GM19372 (cell line): ENCODE measurements around the gene CBL.
"Not testable (repeated sequence)": the region's sequence is repeated elsewhere in the genome, so short reads cannot be mapped to it uniquely, and the experiment has no call there.

Experiments
- ATAC-seq: cut with Tn5 transposase; IDR thresholded peaks from one replicate; pipeline ENCODE4 v1.9.1; 2021; ENCODE audit warnings: mild to moderate bottlenecking, low read depth, moderate library complexity; ENCODE audit not compliant: unreplicated experiment

CBL gene

GRCh38 chr11:119205574-119206510 is at the start of gene CBL:
Gene CBL, plus strand, starts transcription at chr11:119206339. Its CDS starts 79 bp downstream, at chr11:119206418.
- ATAC-seq = peak; percentile 72

DNA sequence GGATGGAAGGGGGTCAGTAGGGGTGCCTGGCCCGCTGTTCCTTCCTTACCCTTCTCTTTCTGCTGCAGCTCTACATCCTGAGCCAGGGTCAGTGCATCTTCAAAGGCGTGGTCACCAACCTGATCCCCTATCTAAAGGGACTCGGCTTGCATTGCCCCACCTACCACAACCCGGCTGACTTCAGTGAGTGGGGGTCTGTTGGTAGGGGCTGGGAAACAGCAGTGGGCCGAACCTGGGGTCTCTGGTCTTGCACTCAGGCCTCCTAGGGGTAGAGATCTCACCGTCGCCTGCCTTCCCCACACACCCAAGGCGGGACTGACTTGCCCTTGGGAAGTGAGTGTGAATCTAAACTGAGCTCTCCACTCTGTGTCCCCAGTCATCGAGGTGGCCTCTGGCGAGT is 49.6 kb upstream of the CBL start:
- ATAC-seq = no peak

DNA sequence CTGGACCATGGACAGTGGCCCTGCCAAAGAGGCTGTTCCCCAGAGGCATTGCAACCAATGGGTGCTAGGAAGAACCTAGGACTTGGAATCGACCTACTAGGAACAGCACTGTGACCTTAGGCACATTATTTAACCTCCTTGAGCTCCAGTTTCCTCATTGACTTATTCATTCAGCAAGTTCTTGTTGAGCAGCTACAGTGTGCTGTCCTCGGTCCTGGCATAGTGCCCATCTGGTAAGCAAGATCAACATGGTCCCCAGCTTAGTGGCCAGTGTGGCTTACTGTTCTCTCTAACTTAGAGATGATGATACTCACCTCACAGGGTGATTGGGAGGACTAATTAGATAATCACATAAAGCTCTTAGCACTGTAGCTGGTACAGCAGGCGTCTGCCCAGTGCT is 49.1 kb upstream of the CBL start:
- ATAC-seq = no peak

DNA sequence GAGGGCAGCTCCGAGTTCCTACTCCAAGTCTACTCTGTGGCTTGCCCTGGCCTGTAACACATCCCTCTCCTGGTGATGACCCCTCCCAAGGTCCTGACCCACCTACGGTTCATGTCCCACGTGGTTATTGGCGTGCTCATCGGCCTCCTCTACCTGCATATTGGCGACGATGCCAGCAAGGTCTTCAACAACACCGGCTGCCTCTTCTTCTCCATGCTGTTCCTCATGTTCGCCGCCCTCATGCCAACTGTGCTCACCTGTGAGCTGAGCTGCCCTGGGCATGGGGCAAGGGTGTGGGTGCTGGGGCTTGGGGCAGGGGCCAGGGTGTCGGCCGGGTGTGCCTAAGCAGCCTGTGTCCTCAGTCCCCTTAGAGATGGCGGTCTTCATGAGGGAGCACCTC is 47.7 kb upstream of the CBL start:
- ATAC-seq = no peak

DNA sequence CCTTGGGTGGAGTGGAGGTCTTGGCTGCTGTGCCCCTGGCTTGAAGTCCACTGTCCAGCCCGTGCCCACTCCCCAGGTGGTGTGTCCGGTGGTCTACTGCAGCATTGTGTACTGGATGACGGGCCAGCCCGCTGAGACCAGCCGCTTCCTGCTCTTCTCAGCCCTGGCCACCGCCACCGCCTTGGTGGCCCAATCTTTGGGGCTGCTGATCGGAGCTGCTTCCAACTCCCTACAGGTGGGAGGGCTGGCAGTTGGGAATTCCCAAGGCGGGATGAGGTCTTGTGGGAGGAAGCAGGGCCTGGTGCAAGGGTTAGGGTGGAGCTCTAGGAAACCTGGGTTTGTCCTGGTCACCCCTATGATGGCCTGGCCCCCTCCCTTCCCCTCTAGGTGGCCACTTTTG is 46.0 kb upstream of the CBL start:
- no peak for ATAC-seq

- ATAC-seq = no peak
These were observed 44.3 kb upstream of the CBL start for GRCh38 chr11:119161871-119162270.

GRCh38 chr11:119166368-119167076 is 39.6 kb upstream of the CBL start:
- no peak for ATAC-seq

DNA sequence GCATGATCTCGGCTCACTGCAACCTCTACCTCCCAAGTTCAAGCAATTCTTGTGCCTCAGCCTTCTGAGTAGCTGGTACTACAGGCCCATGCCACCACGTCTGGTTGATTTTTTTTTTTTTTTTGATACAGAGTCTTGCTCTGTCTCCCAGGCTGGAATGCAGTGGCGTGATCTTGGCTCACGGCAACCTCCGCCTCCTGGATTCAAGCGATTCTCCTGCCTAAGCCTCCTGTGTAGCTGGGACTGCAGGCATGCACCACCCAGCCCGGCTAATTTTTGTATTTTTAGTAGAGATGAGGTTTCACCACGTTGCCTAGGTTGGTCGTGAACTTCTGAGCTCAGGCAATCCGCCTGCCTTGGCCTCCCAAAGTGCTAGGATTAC is 39.1 kb upstream of the CBL start:
- not testable (repeated sequence) for ATAC-seq

- no peak for ATAC-seq
These were observed 38.2 kb upstream of the CBL start for GRCh38 chr11:119167933-119168332.

- peak; percentile 75 for ATAC-seq
These were observed 37.5 kb upstream of the CBL start, which contains the start of gene NLRX1 for GRCh38 chr11:119168471-119169281. Gene NLRX1, plus strand, starts transcription at chr11:119168725. Its CDS starts 2,679 bp downstream, at chr11:119171404.

GRCh38 chr11:119169282-119169719 is 36.8 kb upstream of the CBL start:
- peak; percentile 13 for ATAC-seq

GRCh38 chr11:119172513-119172912 is 33.6 kb upstream of the CBL start:
- ATAC-seq = no peak

- ATAC-seq = no peak
These were observed 32.7 kb upstream of the CBL start for GRCh38 chr11:119173453-119173852.

- no peak for ATAC-seq
These were observed 30.6 kb upstream of the CBL start for GRCh38 chr11:119175493-119176077.

- ATAC-seq = no peak
These were observed 27.9 kb upstream of the CBL start for GRCh38 chr11:119178166-119178680.

DNA sequence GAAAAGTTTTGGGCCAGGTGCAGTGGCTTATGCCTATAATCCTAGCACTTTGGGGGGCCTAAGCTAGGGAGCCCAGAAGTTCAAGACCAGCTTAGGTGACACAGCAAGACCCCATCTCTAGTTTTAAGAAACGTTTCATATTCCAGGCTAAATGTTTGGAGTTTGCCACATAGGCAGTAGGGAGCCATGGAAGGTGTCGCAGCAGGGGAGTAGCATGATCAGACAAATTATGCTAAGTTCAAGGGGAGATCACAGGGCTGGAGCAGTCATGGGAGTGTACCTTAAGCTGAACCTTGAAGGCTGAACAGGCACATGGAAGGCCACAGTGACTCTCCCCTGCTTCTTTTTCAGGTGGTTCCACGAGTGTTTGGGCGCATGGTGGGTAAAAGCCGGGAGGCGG is 26.8 kb upstream of the CBL start:
- no peak for ATAC-seq

DNA sequence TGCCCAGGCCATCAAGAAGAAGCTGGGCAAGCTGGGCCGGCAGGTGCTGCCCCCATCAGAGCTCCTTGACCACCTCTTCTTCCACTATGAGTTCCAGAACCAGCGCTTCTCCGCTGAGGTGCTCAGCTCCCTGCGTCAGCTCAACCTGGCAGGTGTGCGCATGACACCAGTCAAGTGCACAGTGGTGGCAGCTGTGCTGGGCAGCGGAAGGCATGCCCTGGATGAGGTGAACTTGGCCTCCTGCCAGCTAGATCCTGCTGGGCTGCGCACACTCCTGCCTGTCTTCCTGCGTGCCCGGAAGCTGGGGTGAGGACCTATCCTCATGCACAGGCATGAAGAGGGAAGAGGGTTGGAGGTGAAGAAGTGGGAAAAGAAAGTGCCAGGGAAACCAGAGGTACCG is 26.2 kb upstream of the CBL start:
- no peak for ATAC-seq

DNA sequence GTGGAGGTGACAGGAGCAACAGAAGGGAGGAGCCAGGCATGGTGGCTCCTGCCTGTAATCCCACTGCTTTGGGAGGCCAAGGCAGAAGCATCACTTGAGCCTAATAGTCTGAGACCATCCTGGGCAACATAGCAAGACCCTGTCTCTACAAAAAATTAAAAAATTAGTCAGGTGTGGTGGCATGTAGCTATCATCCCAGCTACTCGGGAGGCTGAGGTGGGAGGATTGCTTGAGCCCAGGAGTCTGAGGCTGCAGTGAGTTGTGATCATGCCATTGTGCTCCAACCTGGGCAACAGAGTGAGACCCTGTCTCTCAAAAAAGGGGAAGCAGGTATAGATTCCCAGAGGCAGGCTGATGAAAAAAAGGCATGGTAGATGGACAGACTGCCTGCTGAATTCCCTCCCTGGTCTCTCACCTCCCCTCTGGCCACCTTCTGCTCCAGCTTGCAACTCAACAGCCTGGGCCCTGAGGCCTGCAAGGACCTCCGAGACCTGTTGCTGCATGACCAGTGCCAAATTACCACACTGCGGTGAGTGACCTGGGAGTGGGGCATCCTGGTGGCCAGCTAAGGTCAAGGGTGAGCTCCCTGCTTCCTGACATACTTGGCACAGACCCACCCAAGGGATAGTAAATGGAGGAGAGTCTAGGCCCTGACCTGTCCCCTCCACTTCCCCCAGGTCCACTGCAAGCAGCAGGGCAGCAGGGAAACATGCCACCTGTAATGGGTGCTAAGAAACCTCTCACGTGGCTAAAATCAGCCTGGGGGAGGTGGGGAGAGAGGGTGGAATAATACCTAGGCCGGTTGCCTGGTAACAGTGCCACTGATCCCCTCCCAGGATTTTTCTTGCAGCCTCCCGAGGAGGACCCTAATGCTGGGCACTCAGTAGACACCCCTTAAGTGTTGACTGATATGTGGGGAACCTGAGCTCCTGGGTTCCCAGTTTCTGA is 25.1 kb upstream of the CBL start:
- no peak for ATAC-seq
